SK-N-MC (cell line): ENCODE results near the gene TLE4.
"Not testable (repeated sequence)": the region's sequence is repeated elsewhere in the genome, so short reads cannot be mapped to it uniquely, and the experiment has no call there.

Source experiments
- DNase-seq: peaks from one replicate; pipeline ENCODE4 v3.0.0-alpha.2; 2011; ENCODE audit warnings: low read depth, low spot score
- H3K27ac ChIP-seq: fragments of 200-600 bp; sonication (generic); 2 replicates; pipeline ENCODE4 v1.5.1; 2016; ENCODE audit warnings: mixed run types
- H3K36me3 ChIP-seq: fragments of 200-600 bp; sonication (generic); 2 replicates; pipeline ENCODE4 v1.6.1; 2017; ENCODE audit warnings: antibody characterized with exemption, low read length, mixed read lengths; ENCODE audit not compliant: insufficient read depth
- H3K4me3 ChIP-seq: fragments of 200-600 bp; sonication (generic); 2 replicates; pipeline ENCODE4 v1.5.1; 2016
- H3K9ac ChIP-seq: fragments of 200-600 bp; sonication (generic); 2 replicates; pipeline ENCODE4 v1.8.0; 2017; ENCODE audit warnings: mixed run types, mixed read lengths; ENCODE audit not compliant: insufficient read length
- H3K9me3 ChIP-seq: fragments of 200-600 bp; sonication (generic); 2 replicates; pipeline ENCODE4 v1.6.1; 2017; ENCODE audit warnings: low read depth, mild to moderate bottlenecking, antibody characterized with exemption, low read length, moderate library complexity, mixed read lengths
- EZH2 ChIP-seq: fragments of 200-600 bp; sonication (generic); IDR thresholded peaks from one replicate; pipeline ENCODE4 v1.6.1; 2017; ENCODE audit warnings: antibody characterized with exemption
- FOXP2 ChIP-seq: optimal IDR thresholded peaks from 2 replicates; pipeline ENCODE3; 2011; ENCODE audit warnings: mild to moderate bottlenecking, moderate library complexity; ENCODE audit not compliant: insufficient read depth; ENCODE audit errors: extremely low read length, control extremely low read depth
- POLR2AphosphoS5 ChIP-seq: IDR thresholded peaks from 2 replicates; pipeline ENCODE4 v1.6.1; 2012; ENCODE audit warnings: mild to moderate bottlenecking, low read depth, low read length, borderline replicate concordance

The TLE4 gene

DNA sequence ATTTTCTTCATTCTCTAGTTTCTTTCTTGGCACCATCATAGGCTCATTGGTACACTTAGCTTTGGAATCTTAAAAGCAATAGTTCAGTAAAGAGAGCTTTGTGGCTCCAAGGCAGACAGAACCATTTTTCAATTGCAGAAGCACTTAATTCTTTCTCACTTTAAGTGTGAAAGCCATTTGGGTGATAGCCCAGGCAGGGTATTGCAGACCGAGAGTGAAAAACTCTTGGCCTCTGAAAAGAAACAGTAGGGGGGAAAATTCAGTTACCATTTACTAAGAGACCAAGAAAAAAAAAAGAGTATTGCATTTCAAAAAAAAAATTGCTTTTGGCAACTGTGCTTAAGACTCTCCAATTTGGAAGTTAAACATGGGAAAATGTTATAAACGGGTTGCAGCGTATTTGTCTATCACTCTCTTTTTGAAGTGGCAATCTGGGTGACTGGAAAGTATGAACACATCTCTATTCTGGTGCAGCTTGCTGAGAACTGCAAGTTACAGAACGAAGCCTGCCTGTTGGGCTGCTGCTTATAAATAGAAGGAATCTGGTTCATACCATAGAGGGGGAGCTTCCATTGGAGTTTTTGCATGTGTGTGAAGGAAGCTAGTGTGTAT, 170.5 kb downstream of the TLE4 start:
- H3K9me3 ChIP-seq: no peaks in the 10 kb centered on the region
- H3K27ac ChIP-seq: no peak overlapping the region
- no peak for DNase-seq
- no peak for TF ChIP-seq FOXP2
- TF ChIP-seq EZH2: no peak
- TF ChIP-seq POLR2AphosphoS5: no peak
- H3K9ac ChIP-seq: no peak overlapping the region
- no peaks in the 10 kb centered on the region for H3K36me3 ChIP-seq
- no peak overlapping the region for H3K4me3 ChIP-seq

DNA sequence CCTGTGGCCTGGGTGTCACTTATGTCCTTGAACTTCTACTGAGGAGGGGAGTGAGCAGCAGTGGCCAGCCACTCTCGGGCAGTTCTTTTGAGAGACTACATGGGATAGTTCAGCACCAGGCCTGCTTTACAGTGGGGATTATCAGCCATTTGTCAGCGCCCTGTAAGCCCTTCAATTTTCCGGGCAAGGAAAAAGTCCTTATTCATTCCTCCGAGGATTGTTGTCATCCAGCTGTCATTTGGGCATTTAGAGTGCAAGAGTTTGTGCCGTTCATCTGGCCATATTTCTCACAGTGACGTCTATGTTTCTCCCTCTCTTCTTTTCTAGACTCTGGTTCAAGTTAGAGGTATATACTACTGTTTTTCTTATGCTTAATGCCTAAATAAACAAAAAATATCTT, 172.8 kb downstream of the TLE4 start:
- no peak for DNase-seq
- TF ChIP-seq POLR2AphosphoS5 (no peak), FOXP2 (no peak), EZH2 (no peak)
- no peak overlapping the region for H3K27ac ChIP-seq

DNA sequence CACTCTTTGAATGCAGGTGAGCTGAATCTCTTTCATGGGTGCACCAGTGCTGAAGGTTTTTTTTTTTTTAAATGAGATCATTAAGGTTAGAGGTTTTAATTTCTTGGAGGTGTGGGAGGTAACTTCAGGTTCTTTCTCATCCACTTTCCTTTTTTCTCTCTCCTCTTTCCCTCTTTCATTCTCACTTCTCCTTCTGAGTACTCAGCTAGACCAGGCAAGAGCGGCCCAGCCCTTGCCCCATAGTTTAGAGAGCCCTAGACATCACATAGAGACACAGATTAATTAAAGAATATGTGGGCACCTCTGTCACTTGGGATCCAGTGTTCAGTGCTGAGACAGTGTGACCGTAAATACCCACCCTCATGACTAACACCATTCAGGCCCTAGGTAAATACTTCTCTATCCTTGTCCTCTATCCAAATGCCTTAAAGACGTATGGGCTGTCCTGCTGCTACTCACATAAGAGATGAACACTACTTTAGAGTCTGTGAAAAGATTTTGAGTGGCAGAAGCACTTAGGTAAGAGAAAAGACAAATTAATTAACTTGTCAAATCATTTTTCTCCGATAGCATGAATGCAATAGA, 174.1 kb downstream of the TLE4 start:
- H3K36me3 ChIP-seq: no peaks in the 10 kb centered on the region
- H3K9ac ChIP-seq: no peak overlapping the region
- TF ChIP-seq POLR2AphosphoS5: no peak
- TF ChIP-seq FOXP2: no peak
- TF ChIP-seq EZH2: no peak
- H3K4me3 ChIP-seq: no peak overlapping the region
- H3K27ac ChIP-seq: no peak overlapping the region
- no peaks in the 10 kb centered on the region for H3K9me3 ChIP-seq
- DNase-seq: no peak

More for the DNA sequence above, 172.8 kb downstream of the TLE4 start:
- no peaks in the 10 kb centered on the region for H3K9me3 ChIP-seq
- H3K9ac ChIP-seq: no peak overlapping the region
- no peak overlapping the region for H3K4me3 ChIP-seq
- no peaks in the 10 kb centered on the region for H3K36me3 ChIP-seq

DNA sequence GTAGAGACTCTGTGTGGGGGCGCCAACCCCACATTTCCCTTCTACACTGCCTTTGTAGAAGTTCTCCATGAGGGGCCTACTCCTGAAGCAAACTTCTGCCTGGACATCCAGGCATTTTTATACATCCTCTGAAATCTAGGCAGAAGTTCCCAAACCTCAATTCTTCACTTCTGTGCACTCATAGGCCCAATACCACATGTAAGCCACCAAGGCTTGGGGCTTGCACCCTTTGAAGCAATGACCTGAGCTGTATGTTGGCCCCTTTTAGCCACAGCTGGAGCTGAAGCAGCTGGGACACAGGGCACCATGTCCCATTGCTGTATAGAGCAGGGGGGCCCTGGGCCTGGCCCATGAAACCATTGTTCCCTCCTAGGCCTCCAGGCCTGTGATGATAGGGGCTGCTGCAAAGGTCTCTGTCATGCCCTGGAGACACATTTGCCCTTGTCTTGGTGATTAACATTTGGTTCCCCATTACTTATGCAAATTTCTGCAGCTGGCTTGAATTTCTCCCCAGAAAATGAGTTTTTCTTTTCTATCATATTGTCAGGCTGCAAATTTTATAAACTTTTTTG, 180.2 kb downstream of the TLE4 start:
- DNase-seq, H3K4me3 ChIP-seq, H3K36me3 ChIP-seq, H3K9ac ChIP-seq, H3K9me3 ChIP-seq, H3K27ac ChIP-seq: not testable (repeated sequence)

DNA sequence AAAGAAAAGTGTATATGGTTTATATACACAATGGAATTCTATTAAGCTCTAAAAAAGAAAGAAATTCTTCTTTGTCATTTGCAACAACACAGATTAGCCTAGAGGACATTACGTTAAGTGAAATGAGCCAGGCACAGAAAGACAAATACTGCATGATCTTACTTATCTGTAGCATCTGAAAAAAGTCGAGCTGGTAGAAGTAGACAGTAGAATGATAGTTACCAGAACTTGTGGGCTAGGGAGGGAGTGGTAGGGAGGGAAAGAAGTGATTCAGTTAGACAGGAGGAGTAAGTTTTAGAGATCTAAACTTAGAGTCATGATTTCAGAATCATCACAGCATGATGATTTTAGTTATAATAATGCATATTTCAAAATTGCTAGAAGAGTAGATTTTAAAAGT, 184.6 kb downstream of the TLE4 start:
- H3K9ac ChIP-seq: no peak overlapping the region
- H3K9me3 ChIP-seq: no peaks in the 10 kb centered on the region
- no peaks in the 10 kb centered on the region for H3K36me3 ChIP-seq
- H3K4me3 ChIP-seq: no peak overlapping the region
- H3K27ac ChIP-seq: no peak overlapping the region
- no peak for TF ChIP-seq FOXP2
- TF ChIP-seq EZH2: no peak
- TF ChIP-seq POLR2AphosphoS5: no peak
- no peak for DNase-seq

DNA sequence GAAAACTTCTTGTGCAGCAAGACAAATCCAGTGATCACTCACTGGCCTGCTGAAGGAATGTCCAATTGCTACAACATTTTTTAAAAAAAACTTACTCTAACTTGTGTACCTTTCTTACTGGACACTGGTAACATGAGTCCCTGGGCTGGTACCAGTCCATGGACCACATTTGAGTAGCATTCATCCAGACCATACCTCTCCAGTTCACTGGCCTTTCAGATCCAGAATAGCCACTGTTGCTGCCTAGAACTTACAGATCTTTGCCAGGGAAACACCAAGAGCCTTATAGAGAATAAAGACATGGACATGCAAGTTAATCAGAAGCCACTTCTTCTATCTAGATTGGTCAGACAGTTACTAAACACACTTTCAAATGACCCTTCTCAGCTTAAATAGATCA, 185.3 kb downstream of the TLE4 start:
- TF ChIP-seq POLR2AphosphoS5 (no peak), FOXP2 (no peak), EZH2 (no peak)
- H3K36me3 ChIP-seq: no peaks in the 10 kb centered on the region
- H3K4me3 ChIP-seq: no peak overlapping the region
- no peak for DNase-seq
- H3K27ac ChIP-seq: no peak overlapping the region
- H3K9ac ChIP-seq: no peak overlapping the region
- no peaks in the 10 kb centered on the region for H3K9me3 ChIP-seq

DNA sequence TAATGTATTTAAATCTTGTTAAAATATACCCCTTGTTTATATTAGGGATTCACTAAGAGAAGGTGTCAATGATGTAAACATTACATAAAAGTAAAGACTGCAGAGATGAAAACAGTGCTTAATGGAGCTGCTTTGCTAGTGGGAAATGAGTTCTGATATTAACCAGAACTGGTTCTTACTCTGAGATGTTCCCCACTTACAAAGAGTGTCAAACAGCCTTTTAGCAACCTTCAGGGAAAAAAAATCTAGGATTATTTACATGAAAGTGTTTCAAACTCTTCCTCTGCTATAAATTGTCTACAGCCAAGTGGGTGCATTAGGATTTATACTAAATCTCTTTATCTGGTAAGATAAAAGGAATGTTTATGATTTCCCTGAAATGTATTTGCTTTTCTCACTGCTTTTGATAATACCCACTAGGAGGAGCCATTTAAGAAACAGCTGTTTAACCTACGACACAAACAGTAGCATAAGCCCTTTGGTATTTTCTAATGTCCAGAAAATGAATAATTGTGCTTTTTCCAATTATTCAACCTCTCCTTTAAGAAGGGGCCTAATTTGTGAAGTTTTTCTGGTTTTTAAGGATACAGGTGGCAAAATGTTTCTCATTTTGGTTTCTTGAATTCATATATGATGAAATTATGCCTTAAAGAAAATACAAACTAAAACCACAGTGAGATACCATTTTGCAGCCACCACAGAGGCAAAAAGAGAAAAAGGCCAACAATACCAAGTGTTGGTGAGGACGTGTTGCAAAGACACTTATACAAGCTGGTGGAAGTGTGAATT, 186.3 kb downstream of the TLE4 start:
- Histone ChIP-seq H3K9me3 (no peaks in the 10 kb centered on the region), H3K9ac (no peak overlapping the region), H3K27ac (no peak overlapping the region), H3K4me3 (no peak overlapping the region), H3K36me3 (no peaks in the 10 kb centered on the region)
- no peak for DNase-seq
- TF ChIP-seq FOXP2 (no peak), EZH2 (no peak), POLR2AphosphoS5 (no peak)

DNA sequence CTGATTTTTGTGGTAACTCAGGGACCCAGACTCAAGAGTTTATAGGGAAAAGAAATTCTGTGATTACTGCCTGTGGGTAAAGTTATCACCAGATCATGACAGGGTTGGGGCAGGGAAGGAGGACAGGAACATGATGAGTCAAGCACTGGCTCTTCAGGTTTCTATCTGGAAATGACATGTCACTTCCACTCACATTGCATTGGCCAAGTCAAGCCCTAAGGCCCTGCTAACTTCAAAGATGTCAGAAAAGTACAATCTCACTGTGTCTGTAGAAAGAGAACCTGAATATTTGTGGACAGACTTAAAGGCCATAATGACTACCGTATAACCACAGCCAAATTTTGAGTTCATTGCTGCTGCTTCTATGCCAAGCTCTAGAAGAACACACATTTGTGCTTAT, 187.7 kb downstream of the TLE4 start:
- no peak for DNase-seq
- H3K9ac ChIP-seq: no peak overlapping the region
- H3K4me3 ChIP-seq: no peak overlapping the region
- no peak overlapping the region for H3K27ac ChIP-seq
- no peak for TF ChIP-seq EZH2
- no peak for TF ChIP-seq POLR2AphosphoS5
- TF ChIP-seq FOXP2: no peak
- H3K9me3 ChIP-seq: no peaks in the 10 kb centered on the region
- no peaks in the 10 kb centered on the region for H3K36me3 ChIP-seq

DNA sequence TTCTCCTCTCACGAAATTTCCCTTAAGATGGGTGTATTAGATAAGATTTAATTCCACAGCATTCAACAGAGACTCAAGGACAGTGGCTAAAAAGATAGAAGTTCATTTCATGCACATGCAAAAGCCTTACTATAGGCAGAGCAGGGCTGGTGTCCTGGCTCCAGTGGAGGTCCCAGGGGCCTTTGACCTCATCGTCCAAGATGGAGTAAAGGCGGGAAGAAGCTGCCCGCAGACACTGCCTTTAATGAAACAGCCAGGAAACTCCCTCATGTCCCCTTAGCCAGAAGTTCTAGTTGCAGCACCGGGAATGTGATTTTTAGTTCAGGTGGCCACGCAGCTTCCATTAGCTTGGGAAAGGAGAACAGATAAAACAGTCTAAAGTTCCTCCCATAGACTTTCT, 190.3 kb downstream of the TLE4 start:
- no peak overlapping the region for H3K27ac ChIP-seq
- no peaks in the 10 kb centered on the region for H3K36me3 ChIP-seq
- no peaks in the 10 kb centered on the region for H3K9me3 ChIP-seq
- no peak for DNase-seq
- no peak overlapping the region for H3K9ac ChIP-seq
- TF ChIP-seq EZH2 (no peak), POLR2AphosphoS5 (no peak)
- no peak overlapping the region for H3K4me3 ChIP-seq
